ENCODE results near the gene ATOH7.

DNA sequence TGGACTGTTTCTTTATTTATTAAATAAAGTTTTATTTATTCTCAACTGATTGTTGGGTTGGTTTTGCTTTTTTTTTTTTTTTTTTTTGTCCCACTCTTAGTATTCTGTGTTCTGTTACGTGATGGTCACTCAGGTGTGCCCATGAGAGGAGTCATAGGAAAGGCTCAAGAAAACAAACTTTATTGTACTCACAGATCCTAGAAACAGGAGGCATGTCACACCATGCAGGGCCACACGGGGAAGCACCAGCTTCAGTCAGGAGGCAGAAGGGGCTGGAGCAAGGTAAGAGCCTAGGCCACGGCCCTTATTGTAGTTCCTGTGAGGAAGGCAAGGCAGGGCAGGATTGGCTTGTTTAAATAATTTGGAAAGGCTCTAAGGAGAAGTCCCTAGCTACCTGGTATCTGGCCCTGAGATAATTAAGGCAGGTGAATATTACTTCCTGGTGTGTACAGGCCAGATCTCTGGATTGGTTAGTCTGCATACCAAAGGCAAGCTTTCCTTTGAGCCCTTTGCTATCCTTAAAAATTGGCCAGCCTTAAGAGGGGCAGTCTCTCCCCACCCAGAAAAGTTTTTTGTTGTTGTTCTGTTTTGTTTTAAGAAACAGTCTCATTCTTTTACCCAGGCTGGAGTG lies 8.3 kb downstream of the ATOH7 start:
- TF ChIP-seq POLR2AphosphoS5 (IDR thresholded peaks at IDR 0.05; ENCODE audit: low read depth, low read length) (no peak), POLR2A (IDR thresholded peaks at IDR 0.05; ENCODE audit: low read depth, low read length) (no peak)

All from GM12892 (cell line).